ENCODE data around the gene STARD10.

- no peak for TF ChIP-seq CTCF (IDR thresholded peaks at IDR 0.05; ENCODE audit: insufficient read depth, low read depth, low read length)
- TF ChIP-seq EZH2 (IDR thresholded peaks at IDR 0.05; ENCODE audit: insufficient read depth, low read length), result no peak
Observed at GRCh38 chr11:72744474-72744873, 49.4 kb downstream of the STARD10 start.

Data from astrocyte (in vitro differentiated cells and primary cell).